ENCODE results near the gene BEND7. TPM values are rescaled to one million over a fixed set of nuclear protein-coding genes. Genes with fewer than 3 reads are reported as not detected.
"Not testable (repeated sequence)": the region's sequence is repeated elsewhere in the genome, so short reads cannot be mapped to it uniquely, and the experiment has no call there.

The BEND7 gene
- total and polyA plus RNA-seq, 2 donors from 2014 or later: 16.7 to 37.9 TPM

GRCh38 chr10:13404791-13405190 is 124.0 kb downstream of the BEND7 start:
- FAIRE-seq: no peak
- H3K4me1 ChIP-seq (ENCODE audit: control insufficient read depth in 2 of 3, insufficient read depth in 2 of 3, low read depth in 1 of 3, low read length in 3 of 3): no peaks in the 10 kb centered on the region
- TF ChIP-seq, protein P1, sequence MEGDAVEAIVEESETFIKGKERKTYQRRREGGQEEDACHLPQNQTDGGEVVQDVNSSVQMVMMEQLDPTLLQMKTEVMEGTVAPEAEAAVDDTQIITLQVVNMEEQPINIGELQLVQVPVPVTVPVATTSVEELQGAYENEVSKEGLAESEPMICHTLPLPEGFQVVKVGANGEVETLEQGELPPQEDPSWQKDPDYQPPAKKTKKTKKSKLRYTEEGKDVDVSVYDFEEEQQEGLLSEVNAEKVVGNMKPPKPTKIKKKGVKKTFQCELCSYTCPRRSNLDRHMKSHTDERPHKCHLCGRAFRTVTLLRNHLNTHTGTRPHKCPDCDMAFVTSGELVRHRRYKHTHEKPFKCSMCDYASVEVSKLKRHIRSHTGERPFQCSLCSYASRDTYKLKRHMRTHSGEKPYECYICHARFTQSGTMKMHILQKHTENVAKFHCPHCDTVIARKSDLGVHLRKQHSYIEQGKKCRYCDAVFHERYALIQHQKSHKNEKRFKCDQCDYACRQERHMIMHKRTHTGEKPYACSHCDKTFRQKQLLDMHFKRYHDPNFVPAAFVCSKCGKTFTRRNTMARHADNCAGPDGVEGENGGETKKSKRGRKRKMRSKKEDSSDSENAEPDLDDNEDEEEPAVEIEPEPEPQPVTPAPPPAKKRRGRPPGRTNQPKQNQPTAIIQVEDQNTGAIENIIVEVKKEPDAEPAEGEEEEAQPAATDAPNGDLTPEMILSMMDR (IDR thresholded peaks at IDR 0.05; ENCODE audit: borderline replicate concordance, extremely low read depth, insufficient read depth): no peak
- no peaks in the 10 kb centered on the region for H3K9me3 ChIP-seq (ENCODE audit: control insufficient read depth in 2 of 3, insufficient read depth in 1 of 3, low read length in 3 of 3)
- no peak overlapping the region for H3K9ac ChIP-seq (ENCODE audit: low read length in 3 of 3)
- no peak overlapping the region for H3K27ac ChIP-seq (ENCODE audit: low read depth in 2 of 2, low read length in 2 of 2)
- no peak overlapping the region for H3K4me3 ChIP-seq (ENCODE audit: low read length in 3 of 3)
- intact Hi-C loops (cut with DNase I): no loop called here
- DNase-seq: no peak
- no peaks in the 10 kb centered on the region for H3K27me3 ChIP-seq (ENCODE audit: control insufficient read depth, insufficient read depth, low read length)
- H3K36me3 ChIP-seq (ENCODE audit: control insufficient read depth in 2 of 3, insufficient read depth in 3 of 3, low read length in 3 of 3): no peaks in the 10 kb centered on the region

- no peak for FAIRE-seq
- no peak for DNase-seq
Observed at GRCh38 chr10:13404305-13404759, 124.5 kb downstream of the BEND7 start.

GRCh38 chr10:13403426-13403825 is 125.4 kb downstream of the BEND7 start:
- H3K36me3 ChIP-seq (ENCODE audit: control insufficient read depth in 2 of 3, insufficient read depth in 3 of 3, low read length in 3 of 3); H3K27ac ChIP-seq (ENCODE audit: low read depth in 2 of 2, low read length in 2 of 2); H3K9ac ChIP-seq (ENCODE audit: low read length in 3 of 3); H3K27me3 ChIP-seq (ENCODE audit: control insufficient read depth, insufficient read depth, low read length); DNase-seq; FAIRE-seq; H3K4me3 ChIP-seq (ENCODE audit: low read length in 3 of 3); intact Hi-C loops (cut with DNase I); H3K4me1 ChIP-seq (ENCODE audit: control insufficient read depth in 2 of 3, insufficient read depth in 2 of 3, low read depth in 1 of 3, low read length in 3 of 3); H3K9me3 ChIP-seq (ENCODE audit: control insufficient read depth in 2 of 3, insufficient read depth in 1 of 3, low read length in 3 of 3): not testable (repeated sequence)

More at GRCh38 chr10:13404305-13404759, 124.5 kb downstream of the BEND7 start:
- Histone ChIP-seq H3K27ac (ENCODE audit: low read depth in 2 of 2, low read length in 2 of 2) (no peak overlapping the region), H3K9ac (ENCODE audit: low read length in 3 of 3) (no peak overlapping the region), H3K9me3 (ENCODE audit: control insufficient read depth in 2 of 3, insufficient read depth in 1 of 3, low read length in 3 of 3) (no peaks in the 10 kb centered on the region), H3K4me3 (ENCODE audit: low read length in 3 of 3) (no peak overlapping the region), H3K36me3 (ENCODE audit: control insufficient read depth in 2 of 3, insufficient read depth in 3 of 3, low read length in 3 of 3) (no peaks in the 10 kb centered on the region), H3K27me3 (ENCODE audit: control insufficient read depth, insufficient read depth, low read length) (no peaks in the 10 kb centered on the region), H3K4me1 (ENCODE audit: control insufficient read depth in 2 of 3, insufficient read depth in 2 of 3, low read depth in 1 of 3, low read length in 3 of 3) (no peaks in the 10 kb centered on the region)
- TF ChIP-seq, protein P1 (IDR thresholded peaks at IDR 0.05; ENCODE audit: borderline replicate concordance, extremely low read depth, insufficient read depth): no peak
- intact Hi-C loops (cut with DNase I): no loop called here

- Histone ChIP-seq H3K9me3 (ENCODE audit: control insufficient read depth in 2 of 3, insufficient read depth in 1 of 3, low read length in 3 of 3) (no peaks in the 10 kb centered on the region), H3K4me1 (ENCODE audit: control insufficient read depth in 2 of 3, insufficient read depth in 2 of 3, low read depth in 1 of 3, low read length in 3 of 3) (no peaks in the 10 kb centered on the region), H3K36me3 (ENCODE audit: control insufficient read depth in 2 of 3, insufficient read depth in 3 of 3, low read length in 3 of 3) (no peaks in the 10 kb centered on the region), H3K9ac (ENCODE audit: low read length in 3 of 3) (no peak overlapping the region), H3K27me3 (ENCODE audit: control insufficient read depth, insufficient read depth, low read length) (no peaks in the 10 kb centered on the region), H3K4me3 (ENCODE audit: low read length in 3 of 3) (peak overlapping the region in 1 of 3 donors; percentile 18), H3K27ac (ENCODE audit: low read depth in 2 of 2, low read length in 2 of 2) (no peak overlapping the region)
- TF ChIP-seq, protein P1 (IDR thresholded peaks at IDR 0.05; ENCODE audit: borderline replicate concordance, extremely low read depth, insufficient read depth): no peak
- intact Hi-C loops (cut with DNase I): no loop called here
- FAIRE-seq: no peak
- peak in 3 of 5 donors; percentile 26 to 78 (median 77) for DNase-seq
Observed at GRCh38 chr10:13402021-13402420, 126.8 kb downstream of the BEND7 start.
